Panc1 (cell line): ENCODE measurements around the gene KRTAP10-4.

Experiments used
- POLR2AphosphoS5 ChIP-seq: IDR thresholded peaks from 2 replicates; pipeline ENCODE4 v1.6.1; 2012; ENCODE audit warnings: mild to moderate bottlenecking, low read depth, low read length, moderate library complexity
- TF ChIP-seq, protein P1 (sequence below): fragments of 450-650 bp; IDR thresholded peaks from 2 replicates; pipeline ENCODE4 v1.5.1; 2017; ENCODE audit warnings: mild to moderate bottlenecking
- TF ChIP-seq, protein P2 (sequence below), 2 experiments: IDR thresholded peaks; 2 replicates each; pipeline ENCODE4 v1.6.1; 2011 to 2012; ENCODE audit warnings: low read depth in 2 of 2, control low read depth in 1 of 2, low read length in 1 of 2, mild to moderate bottlenecking in 1 of 2, moderate library complexity in 1 of 2; ENCODE audit not compliant: insufficient read depth in 1 of 2

DNA sequence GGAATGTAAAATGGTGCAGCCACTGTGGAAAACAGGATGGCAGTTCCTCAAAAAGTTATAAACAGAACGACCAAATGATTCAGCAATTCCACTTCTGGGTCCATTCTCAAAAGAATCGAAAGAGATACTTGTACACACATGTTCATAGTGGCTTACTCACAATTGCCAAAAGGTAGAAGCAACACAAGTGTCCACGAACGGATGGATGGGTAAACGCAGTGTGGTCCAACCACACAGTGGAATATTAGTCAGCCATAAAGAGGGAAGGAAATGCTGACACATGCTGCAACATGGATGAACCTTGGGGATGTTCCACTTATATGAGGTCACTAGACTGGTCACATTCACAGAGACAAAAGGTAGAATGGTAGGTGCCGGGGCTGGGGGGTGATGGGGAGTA, 38.8 kb upstream of the KRTAP10-4 start:
- TF ChIP-seq, protein P1, sequence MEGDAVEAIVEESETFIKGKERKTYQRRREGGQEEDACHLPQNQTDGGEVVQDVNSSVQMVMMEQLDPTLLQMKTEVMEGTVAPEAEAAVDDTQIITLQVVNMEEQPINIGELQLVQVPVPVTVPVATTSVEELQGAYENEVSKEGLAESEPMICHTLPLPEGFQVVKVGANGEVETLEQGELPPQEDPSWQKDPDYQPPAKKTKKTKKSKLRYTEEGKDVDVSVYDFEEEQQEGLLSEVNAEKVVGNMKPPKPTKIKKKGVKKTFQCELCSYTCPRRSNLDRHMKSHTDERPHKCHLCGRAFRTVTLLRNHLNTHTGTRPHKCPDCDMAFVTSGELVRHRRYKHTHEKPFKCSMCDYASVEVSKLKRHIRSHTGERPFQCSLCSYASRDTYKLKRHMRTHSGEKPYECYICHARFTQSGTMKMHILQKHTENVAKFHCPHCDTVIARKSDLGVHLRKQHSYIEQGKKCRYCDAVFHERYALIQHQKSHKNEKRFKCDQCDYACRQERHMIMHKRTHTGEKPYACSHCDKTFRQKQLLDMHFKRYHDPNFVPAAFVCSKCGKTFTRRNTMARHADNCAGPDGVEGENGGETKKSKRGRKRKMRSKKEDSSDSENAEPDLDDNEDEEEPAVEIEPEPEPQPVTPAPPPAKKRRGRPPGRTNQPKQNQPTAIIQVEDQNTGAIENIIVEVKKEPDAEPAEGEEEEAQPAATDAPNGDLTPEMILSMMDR, result no peak
- TF ChIP-seq POLR2AphosphoS5, result no peak
- TF ChIP-seq, protein P2, sequence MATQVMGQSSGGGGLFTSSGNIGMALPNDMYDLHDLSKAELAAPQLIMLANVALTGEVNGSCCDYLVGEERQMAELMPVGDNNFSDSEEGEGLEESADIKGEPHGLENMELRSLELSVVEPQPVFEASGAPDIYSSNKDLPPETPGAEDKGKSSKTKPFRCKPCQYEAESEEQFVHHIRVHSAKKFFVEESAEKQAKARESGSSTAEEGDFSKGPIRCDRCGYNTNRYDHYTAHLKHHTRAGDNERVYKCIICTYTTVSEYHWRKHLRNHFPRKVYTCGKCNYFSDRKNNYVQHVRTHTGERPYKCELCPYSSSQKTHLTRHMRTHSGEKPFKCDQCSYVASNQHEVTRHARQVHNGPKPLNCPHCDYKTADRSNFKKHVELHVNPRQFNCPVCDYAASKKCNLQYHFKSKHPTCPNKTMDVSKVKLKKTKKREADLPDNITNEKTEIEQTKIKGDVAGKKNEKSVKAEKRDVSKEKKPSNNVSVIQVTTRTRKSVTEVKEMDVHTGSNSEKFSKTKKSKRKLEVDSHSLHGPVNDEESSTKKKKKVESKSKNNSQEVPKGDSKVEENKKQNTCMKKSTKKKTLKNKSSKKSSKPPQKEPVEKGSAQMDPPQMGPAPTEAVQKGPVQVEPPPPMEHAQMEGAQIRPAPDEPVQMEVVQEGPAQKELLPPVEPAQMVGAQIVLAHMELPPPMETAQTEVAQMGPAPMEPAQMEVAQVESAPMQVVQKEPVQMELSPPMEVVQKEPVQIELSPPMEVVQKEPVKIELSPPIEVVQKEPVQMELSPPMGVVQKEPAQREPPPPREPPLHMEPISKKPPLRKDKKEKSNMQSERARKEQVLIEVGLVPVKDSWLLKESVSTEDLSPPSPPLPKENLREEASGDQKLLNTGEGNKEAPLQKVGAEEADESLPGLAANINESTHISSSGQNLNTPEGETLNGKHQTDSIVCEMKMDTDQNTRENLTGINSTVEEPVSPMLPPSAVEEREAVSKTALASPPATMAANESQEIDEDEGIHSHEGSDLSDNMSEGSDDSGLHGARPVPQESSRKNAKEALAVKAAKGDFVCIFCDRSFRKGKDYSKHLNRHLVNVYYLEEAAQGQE (IDR thresholded peaks at IDR 0.05; ENCODE audit: insufficient read depth in 1 of 2, low read depth in 2 of 2, low read length in 1 of 2), result no peak
